HG03521 (cell line): ENCODE data around the gene VAT1L.
"Not testable (repeated sequence)": the region's sequence is repeated elsewhere in the genome, so short reads cannot be mapped to it uniquely, and the experiment has no call there.

Experiments
- ATAC-seq: cut with Tn5 transposase; IDR thresholded peaks from one replicate; pipeline ENCODE4 v1.9.1; 2021; ENCODE audit warnings: mild to moderate bottlenecking, moderate library complexity; ENCODE audit not compliant: unreplicated experiment

VAT1L gene

GRCh38 chr16:77987810-77988209 lies 199.4 kb downstream of the VAT1L start:
- no peak for ATAC-seq

DNA sequence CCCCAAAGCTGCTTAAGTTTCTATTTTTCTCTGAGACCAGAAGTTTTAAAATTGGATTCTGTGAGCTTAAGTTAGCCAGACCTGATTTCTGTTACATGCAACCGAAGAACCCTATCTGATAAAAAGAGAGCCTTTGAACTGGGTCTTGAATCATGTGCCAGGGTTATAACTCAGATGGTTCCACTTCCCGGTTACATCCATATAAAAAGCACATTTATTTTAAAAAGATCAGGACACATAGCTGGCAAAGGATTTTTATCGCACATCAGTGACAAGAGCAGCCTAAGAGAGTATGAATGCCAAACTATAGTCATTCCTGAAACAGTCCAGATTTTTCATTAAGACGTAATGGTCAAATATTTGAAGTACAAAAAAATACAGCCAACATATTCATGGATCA lies 201.5 kb downstream of the VAT1L start:
- ATAC-seq, result no peak

DNA sequence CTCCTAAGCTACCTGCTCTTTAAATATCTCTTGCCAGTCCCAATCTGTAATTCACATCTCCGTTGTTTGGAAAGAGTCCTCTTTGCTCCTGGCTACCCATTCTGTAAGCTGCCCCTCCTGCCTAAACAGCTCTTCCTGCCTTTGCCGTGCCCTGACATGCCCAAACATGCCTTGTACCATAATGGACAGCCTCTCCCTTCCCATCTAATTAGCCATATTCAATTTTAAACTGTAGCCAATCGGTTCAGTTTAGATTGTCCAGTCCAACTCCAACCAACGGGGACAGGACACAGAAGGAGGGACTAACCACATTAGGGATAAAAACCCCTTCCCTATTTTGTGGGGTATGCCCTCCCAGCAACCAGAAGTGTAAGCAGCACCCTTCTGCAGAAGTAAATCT lies 203.3 kb downstream of the VAT1L start:
- no peak for ATAC-seq

GRCh38 chr16:77992381-77992780 lies 204.0 kb downstream of the VAT1L start:
- ATAC-seq, result not testable (repeated sequence)

DNA sequence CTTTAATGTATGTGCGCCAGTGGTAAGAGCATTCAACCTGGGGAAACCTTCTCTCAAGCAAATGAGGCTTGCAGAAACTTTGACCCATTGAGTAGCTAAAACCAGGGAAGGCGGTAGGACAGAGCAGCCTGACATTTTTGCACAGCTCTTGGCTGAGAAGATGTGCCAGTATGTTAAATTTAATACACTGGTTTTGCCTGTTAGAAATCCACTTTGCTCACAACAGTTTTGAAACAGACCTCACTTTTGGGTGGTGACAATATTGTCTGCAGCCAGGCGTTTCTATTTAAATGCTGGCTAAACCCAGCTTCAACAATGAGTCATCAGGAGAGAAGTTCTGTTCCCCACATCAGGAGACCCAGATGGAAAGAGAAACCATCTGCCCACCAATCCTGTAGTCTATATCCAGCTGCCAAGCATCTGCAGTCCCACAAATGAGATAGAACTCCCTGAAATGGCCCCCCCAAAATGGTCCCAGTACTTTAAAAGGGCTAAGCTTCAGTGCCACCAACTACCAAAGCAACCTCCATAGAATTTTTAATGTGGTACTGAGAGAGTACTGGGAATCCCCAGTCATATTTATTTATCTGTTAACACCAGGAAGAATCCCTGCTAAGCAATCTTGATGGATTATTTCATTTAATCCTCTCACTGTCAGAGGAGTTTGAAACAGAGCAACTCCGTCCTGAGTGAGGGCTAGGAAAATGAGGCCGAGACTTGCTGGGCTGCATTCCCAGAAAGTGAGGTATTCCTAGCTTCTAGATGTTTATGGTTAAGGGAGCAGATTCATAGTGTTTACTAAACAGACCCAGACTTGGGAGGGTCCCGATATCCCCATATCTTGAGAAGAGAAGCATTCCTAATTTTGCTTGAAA lies 205.0 kb downstream of the VAT1L start:
- ATAC-seq, result no peak

DNA sequence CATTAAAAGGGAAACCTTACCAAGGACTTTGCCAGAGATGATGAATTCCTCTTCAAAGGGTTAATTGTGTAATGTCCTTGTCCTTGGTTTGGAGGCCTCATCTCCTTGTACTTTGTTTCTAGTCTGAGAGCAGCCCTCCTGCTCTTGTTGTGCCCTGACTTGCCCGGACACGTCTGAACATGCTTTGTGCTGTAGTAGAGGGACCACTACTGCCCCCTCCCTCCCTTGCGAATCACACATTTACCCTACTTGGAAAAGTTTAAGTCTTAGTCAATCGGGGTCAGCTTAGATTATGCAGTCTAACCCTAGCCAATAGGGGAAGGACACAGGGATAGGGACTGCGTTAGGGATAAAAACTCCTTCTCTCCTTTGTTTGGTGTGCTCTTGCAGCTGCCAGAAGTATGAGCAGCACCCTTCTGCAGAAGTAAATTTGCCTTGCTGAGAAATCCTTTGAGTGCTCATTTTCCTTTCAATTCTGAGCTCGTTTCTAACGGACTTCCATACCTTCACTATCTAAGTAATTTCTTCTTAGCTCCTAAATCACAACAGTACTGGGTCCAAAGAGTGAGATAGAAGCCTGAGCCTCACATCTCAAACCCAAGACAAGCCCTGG lies 207.6 kb downstream of the VAT1L start:
- ATAC-seq, result no peak

GRCh38 chr16:77998350-77999023 lies 210.1 kb downstream of the VAT1L start:
- ATAC-seq, result no peak

DNA sequence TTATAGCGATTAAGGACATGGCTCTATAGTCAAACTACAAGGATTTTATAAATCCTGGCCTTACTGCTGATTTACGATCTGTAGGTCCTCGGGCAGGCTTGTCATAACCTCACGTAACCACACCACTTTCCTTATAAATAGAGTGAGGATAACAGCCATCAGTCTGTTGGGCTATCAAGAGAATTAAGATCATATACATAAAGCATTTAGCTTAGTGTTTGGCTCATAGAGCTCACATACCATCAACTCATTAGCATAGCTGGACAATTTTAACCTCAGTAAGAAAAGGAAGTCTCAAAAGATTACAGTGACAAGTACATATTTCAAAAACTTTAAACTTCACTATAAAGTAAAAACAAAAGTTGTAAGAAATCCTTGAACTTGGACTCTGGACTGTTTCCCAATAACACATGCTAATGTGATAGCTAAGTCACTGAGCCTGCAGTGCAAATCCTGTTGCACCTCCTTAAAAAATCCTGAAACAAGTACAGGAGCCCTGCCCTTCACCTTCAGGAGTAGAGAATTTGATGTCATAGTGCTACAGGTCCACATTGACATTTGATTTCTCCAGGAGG lies 213.2 kb downstream of the VAT1L start:
- no peak for ATAC-seq

DNA sequence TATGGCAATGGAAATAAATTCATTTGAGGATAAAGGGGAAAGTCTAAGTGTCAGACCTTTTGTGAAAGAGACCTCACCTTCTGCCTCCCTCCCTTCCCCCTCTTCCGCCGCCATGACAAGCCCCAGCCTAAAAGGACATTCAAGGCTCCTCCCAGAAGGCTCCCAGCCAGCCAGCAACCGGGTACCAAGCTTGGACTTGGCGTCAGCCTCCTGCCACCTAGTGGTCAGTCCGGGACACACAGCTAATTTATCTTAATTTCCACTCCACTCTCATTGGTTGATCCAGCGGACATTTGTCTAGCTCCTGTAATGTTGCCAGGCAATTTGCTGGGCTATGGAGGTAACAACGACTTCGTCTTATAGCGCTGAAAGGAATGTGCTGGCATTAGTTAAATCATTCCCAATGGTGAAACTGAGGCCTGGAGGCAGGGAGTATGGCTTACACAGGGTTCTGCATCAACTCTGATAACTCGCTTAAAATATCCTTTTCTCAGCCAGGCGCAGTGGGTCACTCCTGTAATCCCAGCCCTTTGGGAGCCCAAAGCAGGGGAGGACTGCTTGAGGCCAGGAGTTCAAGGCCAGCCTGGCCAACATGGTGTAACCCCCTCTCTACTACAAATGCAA lies 214.7 kb downstream of the VAT1L start:
- peak; percentile 98 for ATAC-seq

DNA sequence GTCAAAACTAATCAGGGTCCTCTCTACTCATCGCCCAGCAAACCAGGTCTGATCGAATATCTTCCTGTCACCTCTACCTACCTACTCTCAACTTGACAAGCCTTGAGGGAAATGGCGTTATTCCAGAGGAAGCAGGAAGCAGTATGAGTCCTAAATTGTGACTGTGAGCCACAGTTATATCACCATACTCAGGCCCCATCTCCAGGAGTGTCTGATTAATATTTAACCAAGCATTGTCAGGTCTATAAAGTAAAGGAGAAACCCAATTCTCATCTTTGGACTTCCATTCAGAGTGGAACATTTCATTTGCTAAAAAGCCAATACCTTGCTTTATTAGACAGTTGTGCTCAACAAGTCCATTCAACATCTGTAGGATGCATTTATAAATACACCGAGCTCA lies 216.2 kb downstream of the VAT1L start:
- no peak for ATAC-seq

DNA sequence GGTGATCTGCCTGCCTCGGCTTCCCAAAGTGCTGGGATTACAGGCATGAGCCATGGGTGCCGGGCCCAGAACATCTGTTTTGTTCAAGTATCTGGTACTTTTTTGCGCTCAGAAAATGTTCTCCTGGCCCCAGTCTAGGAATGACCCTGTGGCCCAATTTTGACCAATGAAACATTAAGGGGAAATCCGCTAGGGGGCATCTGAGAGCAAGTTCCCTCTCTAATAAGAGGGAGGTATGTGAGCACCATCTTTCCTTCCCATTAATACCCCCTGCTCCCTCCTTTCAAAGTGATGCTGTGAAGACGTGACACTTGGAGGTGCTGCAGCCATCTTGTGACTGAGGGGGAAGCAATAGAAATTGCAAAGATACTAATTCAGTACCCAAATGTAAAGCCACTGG lies 217.5 kb downstream of the VAT1L start:
- ATAC-seq, result no peak

- ATAC-seq, result no peak
These were observed 218.8 kb downstream of the VAT1L start for GRCh38 chr16:78007121-78007520.

DNA sequence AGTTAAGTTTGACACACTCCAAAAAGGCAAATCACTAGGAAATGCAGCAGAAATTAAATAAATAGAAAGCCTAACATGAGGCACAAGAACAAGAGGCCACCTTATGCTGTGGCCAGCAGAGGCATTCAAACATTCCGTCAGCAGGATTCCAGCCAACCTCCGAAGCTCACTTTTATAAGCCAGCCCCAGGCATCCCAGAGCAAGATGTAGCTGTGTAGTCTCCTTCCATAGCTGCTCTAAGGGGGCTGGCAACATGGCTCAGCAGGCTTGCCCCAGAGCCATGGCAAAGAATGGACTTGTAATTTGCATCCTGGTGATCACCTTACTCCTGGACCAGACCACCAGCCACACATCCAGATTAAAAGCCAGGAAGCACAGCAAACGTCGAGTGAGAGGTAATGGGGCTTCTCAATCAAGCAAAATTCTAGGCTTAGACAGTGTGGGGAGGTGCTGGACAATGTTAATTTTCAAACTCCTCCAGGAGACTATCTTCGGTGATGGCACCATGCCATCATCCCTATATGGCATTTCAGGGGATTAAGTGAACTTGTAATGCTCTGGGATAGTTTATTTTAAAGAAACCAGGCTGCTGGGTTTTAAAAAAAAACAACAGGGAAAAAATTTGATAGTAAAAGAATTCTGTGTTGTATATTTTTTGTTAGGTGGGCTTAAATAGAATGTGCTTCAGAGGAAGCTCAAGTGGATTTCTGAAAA lies 234.1 kb downstream of the VAT1L start, which contains the start of gene CLEC3A:
TSS of gene CLEC3A (plus strand) at position 202 of the 714 bp plus-strand sequence. CDS start at position 281, 79 bp downstream.
- no peak for ATAC-seq

- ATAC-seq, result no peak
These were observed 235.8 kb downstream of the VAT1L start for GRCh38 chr16:78024159-78024558.

- no peak for ATAC-seq
These were observed 237.3 kb downstream of the VAT1L start for GRCh38 chr16:78025631-78026030.

DNA sequence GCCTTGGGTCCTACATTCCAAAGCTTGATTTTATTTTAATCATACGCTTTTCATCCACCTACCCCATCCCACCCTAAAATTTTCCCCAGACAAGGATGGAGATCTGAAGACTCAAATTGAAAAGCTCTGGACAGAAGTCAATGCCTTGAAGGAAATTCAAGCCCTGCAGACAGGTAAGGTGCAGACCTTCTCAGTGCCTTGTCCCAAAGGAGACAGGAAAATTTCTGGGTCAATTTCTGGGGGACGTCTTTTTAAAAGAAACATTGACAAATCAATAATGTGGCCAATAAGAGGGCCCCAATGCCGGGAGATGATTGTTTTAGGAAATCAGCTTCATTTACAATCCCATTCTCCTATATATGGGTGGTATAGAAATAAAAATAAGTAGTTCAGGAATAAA lies 239.7 kb downstream of the VAT1L start:
- no peak for ATAC-seq
